Head of caudate nucleus (tissue), 42 donors: ENCODE measurements around the gene KRT26.
"Not testable (repeated sequence)": the region's sequence is repeated elsewhere in the genome, so short reads cannot be mapped to it uniquely, and the experiment has no call there.

Source experiments
- DNase-seq, 42 donors: peaks; one replicate each; pipeline versions ENCODE4 v3.0.0 to v3.0.0-alpha.2; 2020 to 2021; ENCODE audit warnings: mixed read lengths in 7 of 42
- intact Hi-C: fragments of 100-400 bp; cut with DNase I; formaldehyde crosslinking; loops from one replicate; pipeline ENCODE4 v1.15.0; 2022

The KRT26 gene, protein sequence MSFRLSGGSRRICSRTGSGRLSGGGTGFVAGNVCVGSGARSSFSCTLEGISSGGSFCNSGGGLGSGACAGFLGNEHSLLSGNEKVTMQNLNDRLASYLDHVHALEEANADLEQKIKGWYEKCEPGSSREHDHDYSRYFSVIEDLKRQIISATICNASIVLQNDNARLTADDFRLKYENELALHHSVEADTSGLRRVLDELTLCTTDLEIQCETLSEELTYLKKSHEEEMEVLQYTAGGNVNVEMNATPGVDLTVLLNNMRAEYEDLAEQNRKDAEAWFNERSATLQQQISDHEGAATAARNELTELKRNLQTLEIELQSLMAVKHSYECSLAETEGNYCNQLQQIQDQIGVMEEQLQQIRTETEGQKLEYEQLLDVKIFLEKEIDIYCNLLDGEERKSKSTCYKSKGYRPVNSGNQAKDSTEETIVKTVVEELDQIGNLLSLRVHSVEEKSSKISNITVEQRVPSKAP

GRCh38 chr17:40772101-40772500 lies at the start of gene KRT26:
Gene KRT26, minus strand, starts transcription at chr17:40772201. Its CDS starts 88 bp downstream, at chr17:40772113.
- no peak for DNase-seq
- intact Hi-C loops = no loop called here

- intact Hi-C loops = no loop called here
- DNase-seq = no peak
These were observed 49.5 kb upstream of the KRT26 start for GRCh38 chr17:40821536-40821935.

- intact Hi-C loops = no loop called here
- no peak for DNase-seq
These were observed 48.3 kb upstream of the KRT26 start for GRCh38 chr17:40820228-40820838.

DNA sequence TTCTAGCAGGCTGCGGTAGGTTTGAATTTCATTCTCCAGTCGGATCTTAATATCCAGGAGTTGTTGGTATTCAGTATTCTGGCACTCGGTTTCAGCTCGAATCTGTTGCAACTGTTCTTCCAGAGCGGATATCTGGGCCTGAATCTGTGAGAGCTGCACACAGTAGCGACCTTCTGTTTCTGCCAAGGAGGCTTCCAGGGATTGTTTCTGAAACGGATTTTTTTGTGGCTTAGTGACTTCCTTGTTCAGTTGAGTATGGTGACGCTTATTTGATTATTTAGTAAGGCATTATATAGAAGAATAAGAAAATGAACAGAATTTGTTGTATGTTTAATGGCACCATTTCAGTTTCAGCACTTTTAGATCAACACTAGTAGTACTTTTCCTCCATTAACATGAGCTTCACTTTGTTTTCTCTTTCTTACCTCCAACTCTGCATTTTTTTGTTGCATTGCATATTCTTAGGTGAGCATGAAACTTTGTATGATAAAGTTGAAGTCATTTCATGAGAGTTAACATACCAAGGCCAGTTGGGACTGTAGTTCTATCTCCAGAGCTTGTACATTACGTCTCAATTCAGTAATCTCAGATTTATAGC lies 47.6 kb upstream of the KRT26 start:
- DNase-seq = peak in 3 of 42 donors; percentile 2 to 25 (median 8)
- intact Hi-C loops = no loop called here

DNA sequence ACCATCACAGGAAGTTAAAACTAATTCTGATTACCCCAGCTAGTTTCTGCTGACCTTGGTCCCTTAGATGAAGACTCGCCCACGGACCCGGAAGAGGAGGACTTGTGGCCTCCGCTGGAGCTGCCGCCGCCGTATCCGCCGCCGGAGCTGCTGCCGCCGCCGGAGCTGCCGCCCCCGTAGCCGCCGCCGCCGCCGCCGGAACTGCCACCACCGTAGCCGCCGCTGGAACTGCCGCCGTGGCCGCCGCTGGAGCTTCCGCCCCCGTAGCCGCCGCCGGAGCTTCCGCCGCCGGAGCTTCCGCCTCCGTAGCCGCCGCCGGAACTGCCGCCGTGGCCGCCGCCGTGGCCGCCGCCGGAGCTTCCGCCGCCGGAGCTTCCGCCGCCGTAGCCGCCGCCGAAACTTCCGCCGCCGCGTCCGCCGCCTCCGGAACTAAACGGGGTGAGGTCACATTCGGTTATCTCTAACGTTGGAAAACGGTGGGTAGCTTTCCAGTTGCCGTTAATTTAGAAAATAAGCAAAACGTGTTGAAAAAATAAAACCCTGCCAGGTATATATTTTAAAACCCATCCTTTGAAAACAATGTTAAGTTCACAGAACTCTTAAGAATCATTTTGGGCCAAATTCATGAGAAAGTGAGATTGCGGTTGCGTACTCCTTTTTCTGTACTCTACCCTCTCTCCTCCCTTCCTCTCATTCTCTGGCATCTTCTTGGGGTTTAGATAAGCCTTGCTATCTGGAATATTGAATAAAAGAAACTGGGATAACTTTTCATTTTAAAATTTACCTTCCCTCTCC lies 46.9 kb upstream of the KRT26 start:
- peak; percentile 40 to 91 (median 82) for DNase-seq
- intact Hi-C loops = no loop called here

DNA sequence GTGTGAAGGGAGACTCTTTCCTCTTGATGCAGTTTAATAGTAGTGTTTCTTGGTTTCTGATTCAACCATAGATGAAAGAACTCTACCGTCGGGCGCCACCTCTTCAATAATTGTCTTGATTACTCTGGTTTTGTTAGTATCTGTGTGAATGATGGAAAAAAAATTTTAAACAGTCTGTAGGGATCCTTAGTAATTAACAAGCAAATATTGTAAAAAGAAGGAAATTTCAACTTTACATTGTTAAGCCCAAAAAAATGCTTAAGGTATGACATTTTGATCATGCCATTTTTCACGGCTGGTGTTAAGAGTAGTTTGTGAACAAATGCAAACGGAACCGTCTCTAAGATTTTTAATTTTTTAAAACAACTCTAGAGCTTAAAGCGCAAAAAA lies 46.3 kb upstream of the KRT26 start:
- intact Hi-C loops = no loop called here
- DNase-seq = no peak

- intact Hi-C loops = no loop called here
These were observed 45.2 kb upstream of the KRT26 start for GRCh38 chr17:40817103-40817682.

GRCh38 chr17:40816569-40816968 lies 44.6 kb upstream of the KRT26 start:
- intact Hi-C loops = no loop called here
- no peak for DNase-seq

More at GRCh38 chr17:40817103-40817682, 45.2 kb upstream of the KRT26 start:
- no peak for DNase-seq

GRCh38 chr17:40815381-40815780 lies 43.4 kb upstream of the KRT26 start:
- intact Hi-C loops = no loop called here
- no peak for DNase-seq

- DNase-seq, intact Hi-C loops: not testable (repeated sequence)
These were observed 42.7 kb upstream of the KRT26 start for GRCh38 chr17:40814657-40815056.

DNA sequence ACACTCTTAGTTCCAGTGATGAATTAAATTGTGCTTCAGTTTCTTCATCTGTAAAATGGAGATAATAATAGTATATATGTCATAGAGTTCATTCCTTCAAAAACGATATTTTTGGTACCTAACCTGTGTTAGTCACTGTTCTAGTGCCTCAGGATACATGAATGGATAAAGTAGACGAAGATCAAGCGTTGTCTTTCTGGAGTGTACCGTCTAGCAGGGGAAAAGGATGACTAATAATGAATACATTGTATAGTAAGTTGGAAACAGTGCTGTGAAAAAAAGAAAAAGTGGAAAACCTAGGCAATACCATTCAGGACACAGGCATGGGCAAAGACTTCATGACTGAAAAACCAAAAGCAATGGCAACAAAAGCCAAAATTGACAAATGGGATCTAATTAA lies 41.8 kb upstream of the KRT26 start:
- intact Hi-C loops = no loop called here
- DNase-seq = no peak

- intact Hi-C loops = no loop called here
- DNase-seq = no peak
These were observed 40.6 kb upstream of the KRT26 start for GRCh38 chr17:40812639-40813038.

DNA sequence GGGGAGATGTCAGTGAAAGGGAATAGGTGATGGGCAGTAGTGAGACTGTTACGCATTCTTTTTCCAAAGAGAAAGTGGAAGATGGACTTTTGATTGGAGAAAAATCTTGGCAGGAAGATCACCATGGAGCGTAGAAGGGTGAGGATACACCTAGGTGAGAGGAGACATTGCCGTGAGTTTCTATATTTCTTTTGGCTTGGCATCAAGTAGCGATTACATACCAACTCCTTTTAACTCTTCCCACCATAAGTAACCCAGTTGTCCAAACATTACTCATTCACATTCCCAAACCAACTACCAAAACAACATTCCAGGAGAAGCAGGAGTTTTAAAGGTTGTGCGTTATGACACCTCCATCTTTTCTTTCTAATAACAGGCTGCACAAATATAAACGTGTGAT lies 38.5 kb upstream of the KRT26 start:
- intact Hi-C loops = no loop called here
- no peak for DNase-seq

DNA sequence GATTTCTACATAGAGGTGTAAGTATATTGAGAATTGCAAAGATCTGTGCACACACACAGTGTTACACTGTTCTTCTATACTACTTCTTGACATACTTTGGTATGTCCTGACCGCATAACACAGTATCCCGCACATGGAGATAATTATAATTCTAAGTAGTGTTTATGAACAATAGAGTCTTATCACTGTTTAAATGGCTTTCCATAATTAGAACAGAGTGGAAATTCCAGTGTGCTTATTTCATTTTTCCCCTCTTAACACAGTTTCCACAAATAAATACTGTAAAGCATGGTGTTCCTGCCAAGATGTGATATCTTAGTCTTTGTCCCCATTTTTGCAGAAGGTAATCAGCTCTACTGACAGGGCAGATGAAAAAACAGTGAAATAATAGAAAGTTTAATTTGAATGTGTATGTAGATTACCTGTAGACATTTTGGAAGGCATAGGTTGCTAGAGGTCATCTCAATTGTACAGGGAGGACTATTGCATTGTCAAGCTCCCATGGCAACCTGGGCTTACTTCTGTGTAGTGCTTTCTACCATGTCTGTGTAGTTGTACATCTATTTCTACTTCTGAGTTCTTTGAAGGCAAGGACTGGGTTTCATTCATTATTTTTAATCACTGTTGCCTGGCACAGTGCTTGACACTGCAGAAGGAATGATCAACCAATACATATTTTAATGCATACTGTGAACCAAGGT lies 37.9 kb upstream of the KRT26 start:
- intact Hi-C loops = no loop called here
- DNase-seq = no peak

DNA sequence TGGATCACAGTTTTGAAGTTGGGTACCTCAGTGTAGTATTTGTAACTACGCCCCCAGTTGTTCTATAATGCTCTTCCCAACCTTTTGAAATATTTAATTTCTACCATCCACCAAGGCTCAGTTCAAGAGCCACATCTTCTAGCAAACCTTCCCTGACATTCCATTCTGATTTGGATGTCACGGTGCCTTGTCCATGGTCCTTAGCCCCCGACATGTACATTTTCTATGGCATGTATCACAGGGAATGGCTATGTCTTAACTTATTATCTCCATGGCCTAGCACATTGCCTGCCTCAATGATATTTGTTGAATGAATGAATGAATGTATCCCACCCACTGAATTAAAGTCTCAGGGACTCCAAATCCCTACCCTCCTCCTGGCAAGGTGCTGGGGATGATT lies 34.1 kb upstream of the KRT26 start:
- intact Hi-C loops = no loop called here
- DNase-seq = no peak

- intact Hi-C loops = no loop called here
- peak; percentile 28 to 82 (median 63) for DNase-seq
These were observed 31.6 kb upstream of the KRT26 start for GRCh38 chr17:40803617-40804082.

- intact Hi-C loops = no loop called here
These were observed 29.2 kb upstream of the KRT26 start for GRCh38 chr17:40801157-40801556.

GRCh38 chr17:40800381-40800780 lies 28.4 kb upstream of the KRT26 start:
- intact Hi-C loops = no loop called here
- no peak for DNase-seq

More at GRCh38 chr17:40801157-40801556, 29.2 kb upstream of the KRT26 start:
- no peak for DNase-seq
